ENCODE results near the gene GM2A. TPM values are rescaled to one million over a fixed set of nuclear protein-coding genes. Genes with fewer than 3 reads are reported as not detected.

The GM2A gene
- total RNA-seq, 1 experiment from 2014 or later: 36.2 TPM

GRCh38 chr5:151221574-151221973, 31.4 kb upstream of the GM2A start (continued):
- TF ChIP-seq, protein P1, sequence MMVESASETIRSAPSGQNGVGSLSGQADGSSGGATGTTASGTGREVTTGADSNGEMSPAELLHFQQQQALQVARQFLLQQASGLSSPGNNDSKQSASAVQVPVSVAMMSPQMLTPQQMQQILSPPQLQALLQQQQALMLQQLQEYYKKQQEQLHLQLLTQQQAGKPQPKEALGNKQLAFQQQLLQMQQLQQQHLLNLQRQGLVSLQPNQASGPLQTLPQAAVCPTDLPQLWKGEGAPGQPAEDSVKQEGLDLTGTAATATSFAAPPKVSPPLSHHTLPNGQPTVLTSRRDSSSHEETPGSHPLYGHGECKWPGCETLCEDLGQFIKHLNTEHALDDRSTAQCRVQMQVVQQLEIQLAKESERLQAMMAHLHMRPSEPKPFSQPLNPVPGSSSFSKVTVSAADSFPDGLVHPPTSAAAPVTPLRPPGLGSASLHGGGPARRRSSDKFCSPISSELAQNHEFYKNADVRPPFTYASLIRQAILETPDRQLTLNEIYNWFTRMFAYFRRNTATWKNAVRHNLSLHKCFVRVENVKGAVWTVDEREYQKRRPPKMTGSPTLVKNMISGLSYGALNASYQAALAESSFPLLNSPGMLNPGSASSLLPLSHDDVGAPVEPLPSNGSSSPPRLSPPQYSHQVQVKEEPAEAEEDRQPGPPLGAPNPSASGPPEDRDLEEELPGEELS (CRISPR knock-in tag; IDR thresholded peaks at IDR 0.05): no peak
- TF ChIP-seq ATF6 (CRISPR knock-in tag; IDR thresholded peaks at IDR 0.05) (no peak), USF2 (CRISPR knock-in tag; IDR thresholded peaks at IDR 0.05) (no peak), HMGA2 (CRISPR knock-in tag; IDR thresholded peaks at IDR 0.05) (no peak)

GRCh38 chr5:151222054-151222789, 30.8 kb upstream of the GM2A start:
- Mint-ChIP-seq H3K27ac (no peak overlapping the region), H3K36me3 (no peaks in the 10 kb centered on the region), H3K4me3 (peak overlapping the region; percentile 78), H3K9me3 (no peaks in the 10 kb centered on the region), H3K27me3 (ENCODE audit: low read depth) (no peaks in the 10 kb centered on the region; the same call in 1 of the 2 replicates), H3K4me1 (peaks cover 25% of the 10 kb centered on the region)
- ATAC-seq: no peak
- DNase-seq (ENCODE audit: low spot score): no peak
- ChIA-PET POLR2A (interaction anchor here (0.7 to 2.1 kb wide), 4 partner anchors 17 to 317 kb away, joined by 3 to 22 read pairs (median 4); partner anchors contain the start of genes ANXA6, GM2A and ZNF300), CTCF (interaction anchor here (0.6 to 3.2 kb wide), 10 partner anchors 16 to 226 kb away, joined by 3 to 41 read pairs (median 6); partner anchors contain the start of genes GM2A and SLC36A1)
- TF ChIP-seq ZNF671 (CRISPR knock-in tag; IDR thresholded peaks at IDR 0.05): no peak
- TF ChIP-seq, protein P2, sequence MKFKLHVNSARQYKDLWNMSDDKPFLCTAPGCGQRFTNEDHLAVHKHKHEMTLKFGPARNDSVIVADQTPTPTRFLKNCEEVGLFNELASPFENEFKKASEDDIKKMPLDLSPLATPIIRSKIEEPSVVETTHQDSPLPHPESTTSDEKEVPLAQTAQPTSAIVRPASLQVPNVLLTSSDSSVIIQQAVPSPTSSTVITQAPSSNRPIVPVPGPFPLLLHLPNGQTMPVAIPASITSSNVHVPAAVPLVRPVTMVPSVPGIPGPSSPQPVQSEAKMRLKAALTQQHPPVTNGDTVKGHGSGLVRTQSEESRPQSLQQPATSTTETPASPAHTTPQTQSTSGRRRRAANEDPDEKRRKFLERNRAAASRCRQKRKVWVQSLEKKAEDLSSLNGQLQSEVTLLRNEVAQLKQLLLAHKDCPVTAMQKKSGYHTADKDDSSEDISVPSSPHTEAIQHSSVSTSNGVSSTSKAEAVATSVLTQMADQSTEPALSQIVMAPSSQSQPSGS (CRISPR knock-in tag; IDR thresholded peaks at IDR 0.05; ENCODE audit: borderline replicate concordance, low read depth): no peak
- TF ChIP-seq GRHL2 (CRISPR knock-in tag; IDR thresholded peaks at IDR 0.05; ENCODE audit: insufficient replicate concordance, severe bottlenecking): no peak
- TF ChIP-seq GTF2I (CRISPR knock-in tag; conservative IDR thresholded peaks at IDR 0.05): no peak
- no peak for TF ChIP-seq ZNF423 (CRISPR knock-in tag; IDR thresholded peaks at IDR 0.05)
- TF ChIP-seq FOXP1 (CRISPR knock-in tag; IDR thresholded peaks at IDR 0.05; ENCODE audit: borderline replicate concordance): no peak
- no peak for TF ChIP-seq ZNF138 (CRISPR knock-in tag; conservative IDR thresholded peaks at IDR 0.05)
- TF ChIP-seq, protein P3, sequence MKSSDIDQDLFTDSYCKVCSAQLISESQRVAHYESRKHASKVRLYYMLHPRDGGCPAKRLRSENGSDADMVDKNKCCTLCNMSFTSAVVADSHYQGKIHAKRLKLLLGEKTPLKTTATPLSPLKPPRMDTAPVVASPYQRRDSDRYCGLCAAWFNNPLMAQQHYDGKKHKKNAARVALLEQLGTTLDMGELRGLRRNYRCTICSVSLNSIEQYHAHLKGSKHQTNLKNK (CRISPR knock-in tag; IDR thresholded peaks at IDR 0.05): no peak
- TF ChIP-seq SMAD4 (CRISPR knock-in tag; IDR thresholded peaks at IDR 0.05): no peak
- no peak for TF ChIP-seq USF2 (CRISPR knock-in tag; IDR thresholded peaks at IDR 0.05)
